HG03460 (cell line): ENCODE measurements around the gene VIT.
A peak's percentile ranks its signal among the peaks of the same experiment; 100 is the strongest.

ENCODE experiments used
- ATAC-seq: cut with Tn5 transposase; IDR thresholded peaks from one replicate; pipeline ENCODE4 v1.9.1; 2021; ENCODE audit not compliant: unreplicated experiment

VIT gene

GRCh38 chr2:36756438-36756837 lies 59.9 kb downstream of the VIT start:
- ATAC-seq = no peak

GRCh38 chr2:36762764-36763490 lies 66.4 kb downstream of the VIT start:
- ATAC-seq = no peak

DNA sequence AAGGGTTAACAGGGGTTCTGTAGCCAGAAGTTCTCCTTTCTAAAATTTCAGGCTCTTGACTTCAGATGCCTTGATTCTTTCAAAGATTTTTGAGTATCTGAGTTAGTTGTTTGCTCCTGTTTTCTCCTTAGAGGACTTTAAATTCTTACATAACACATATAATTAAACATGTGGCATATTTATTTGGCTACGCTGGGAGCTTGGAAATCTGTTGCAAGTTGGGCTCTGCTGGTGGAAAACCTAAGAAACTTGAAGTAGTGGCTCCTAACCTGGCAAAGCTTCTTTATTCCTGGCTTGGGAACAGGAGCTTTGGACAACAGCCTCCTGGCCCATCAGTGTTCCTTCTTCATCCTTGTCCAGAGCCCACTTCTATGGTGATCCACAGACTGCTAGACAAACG lies 72.6 kb downstream of the VIT start:
- ATAC-seq = no peak

- ATAC-seq = no peak
These were observed 74.2 kb downstream of the VIT start for GRCh38 chr2:36770542-36771287.

DNA sequence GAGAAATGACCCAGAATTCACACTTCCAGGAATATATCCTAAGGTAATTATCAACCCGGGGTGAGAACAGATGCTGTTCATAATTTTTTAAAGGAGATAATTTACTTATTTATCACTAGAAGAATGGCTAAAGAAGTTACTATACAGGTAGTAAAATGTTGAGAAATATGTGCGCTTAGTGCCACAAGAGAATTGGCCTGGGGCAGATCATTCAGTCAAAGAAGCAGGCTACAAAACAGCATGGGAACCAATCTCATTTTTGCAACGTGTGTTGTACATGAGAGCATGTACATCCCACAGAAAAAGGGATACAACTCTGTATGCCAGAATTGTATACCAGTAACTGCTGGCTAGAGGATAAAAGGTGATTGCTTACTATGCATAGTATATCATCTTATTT lies 75.2 kb downstream of the VIT start:
- ATAC-seq = no peak

DNA sequence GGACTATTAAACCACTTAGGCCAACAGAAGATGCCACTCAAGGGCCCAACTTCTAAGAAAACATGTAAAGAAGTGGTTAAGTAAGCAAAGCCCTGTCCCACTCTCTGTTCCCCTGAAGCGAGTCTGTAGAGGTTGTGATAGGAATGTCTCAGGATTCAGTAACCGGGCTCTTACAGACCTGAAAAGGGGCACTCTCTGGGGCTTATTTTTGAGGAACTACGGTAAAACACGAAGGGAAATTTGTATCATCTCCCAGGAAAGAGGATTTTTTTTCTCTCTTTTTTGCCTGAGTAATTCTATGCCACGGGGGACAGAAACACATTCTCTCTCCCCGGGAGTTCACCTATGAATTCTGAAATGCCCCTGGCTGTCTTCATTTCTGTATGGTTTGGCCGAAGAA lies 77.4 kb downstream of the VIT start:
- no peak for ATAC-seq

DNA sequence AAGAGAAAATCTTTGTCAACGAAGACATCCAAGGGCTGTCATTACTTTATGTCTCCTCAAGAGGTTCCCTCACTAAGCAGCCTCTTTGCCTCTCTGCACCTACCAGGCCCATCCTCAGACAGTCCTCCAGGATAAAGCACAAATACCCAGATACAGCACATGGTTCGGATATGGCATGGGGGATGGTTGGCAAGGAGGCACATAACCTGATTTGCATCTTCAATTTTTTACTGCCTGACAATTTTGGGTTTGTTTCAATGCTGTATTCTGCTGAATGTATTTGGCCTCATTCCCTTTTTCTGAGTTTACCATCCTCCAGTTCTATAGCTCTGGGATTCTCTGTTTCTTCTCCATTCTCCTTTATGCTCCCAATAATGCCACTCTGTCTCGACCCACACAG lies 78.8 kb downstream of the VIT start:
- no peak for ATAC-seq

DNA sequence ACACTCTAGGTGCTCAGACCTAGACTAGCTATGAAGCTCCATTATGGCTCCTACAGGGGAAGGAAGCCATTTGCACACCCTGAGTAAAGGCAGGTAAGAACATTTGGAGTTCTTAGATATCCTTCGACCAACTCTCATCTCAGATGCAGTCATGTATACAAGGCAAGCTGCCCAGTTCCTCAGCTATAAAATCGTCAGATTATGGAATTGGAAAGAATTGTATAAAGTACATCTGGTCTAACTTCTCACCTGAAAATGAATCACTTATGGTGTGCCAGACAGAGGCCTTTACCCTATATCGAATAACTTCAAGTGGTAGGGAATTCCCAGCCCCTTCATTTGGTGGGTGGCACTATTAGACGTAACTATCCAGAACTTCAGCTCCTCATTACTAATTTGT lies 79.3 kb downstream of the VIT start:
- ATAC-seq = no peak

- ATAC-seq = no peak
These were observed 80.8 kb downstream of the VIT start for GRCh38 chr2:36777272-36777671.

GRCh38 chr2:36777788-36778187 lies 81.3 kb downstream of the VIT start:
- no peak for ATAC-seq

- no peak for ATAC-seq
These were observed 83.0 kb downstream of the VIT start for GRCh38 chr2:36779462-36779861.

- ATAC-seq = no peak
These were observed 83.8 kb downstream of the VIT start for GRCh38 chr2:36780231-36780839.

- ATAC-seq = no peak
These were observed 85.6 kb downstream of the VIT start for GRCh38 chr2:36781907-36782720.

GRCh38 chr2:36783246-36783645 lies 86.7 kb downstream of the VIT start:
- no peak for ATAC-seq

GRCh38 chr2:36785179-36785795 lies 88.8 kb downstream of the VIT start:
- ATAC-seq = peak; percentile 63

DNA sequence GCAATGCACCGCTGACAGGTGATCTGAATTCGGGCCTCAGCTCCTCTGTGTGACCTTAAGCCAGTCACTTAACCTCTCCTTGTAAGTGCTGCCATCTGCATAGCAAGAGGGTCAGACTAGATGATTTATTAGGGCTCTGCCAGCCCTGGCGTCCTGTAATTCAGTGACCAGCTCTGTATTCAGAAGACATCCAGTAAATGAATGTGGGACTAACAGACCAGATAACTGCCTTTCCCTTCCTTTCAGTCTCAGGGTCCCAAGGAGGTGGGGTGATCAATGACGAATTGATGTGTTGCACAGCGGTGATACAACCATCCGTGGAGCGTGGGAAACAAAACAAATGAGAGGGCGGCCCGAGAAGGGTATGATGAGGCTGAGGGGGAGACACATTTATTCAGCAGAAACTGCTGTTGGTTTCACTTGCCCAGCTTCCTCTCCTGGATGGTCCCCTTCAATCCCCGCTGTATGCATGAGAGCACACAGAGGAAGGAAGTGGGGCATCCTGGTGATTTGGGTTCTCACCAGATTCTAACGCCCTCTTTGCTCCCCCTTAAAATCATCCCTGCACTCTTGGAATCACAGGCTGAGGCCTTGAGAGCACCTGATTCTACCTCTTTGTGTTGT lies 92.8 kb downstream of the VIT start:
- ATAC-seq = no peak

DNA sequence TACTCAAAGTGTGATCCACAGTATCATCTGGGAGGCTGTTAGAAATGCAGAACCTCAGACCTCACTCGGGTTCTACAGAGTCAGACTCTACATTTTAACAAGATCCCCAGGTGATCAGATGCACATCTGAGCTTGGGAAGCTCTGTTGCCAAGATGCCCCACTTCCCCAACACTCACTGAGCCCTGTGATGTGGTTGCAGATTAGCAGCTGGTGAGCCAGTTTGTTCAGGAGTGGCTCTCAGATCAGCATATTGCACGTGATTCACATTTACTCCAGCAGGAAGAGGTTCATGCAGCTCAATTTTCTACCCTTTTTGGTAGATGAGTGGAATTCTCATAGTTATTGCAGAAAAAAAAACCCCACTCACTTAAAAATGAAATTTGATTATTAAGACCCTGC lies 96.4 kb downstream of the VIT start:
- no peak for ATAC-seq

DNA sequence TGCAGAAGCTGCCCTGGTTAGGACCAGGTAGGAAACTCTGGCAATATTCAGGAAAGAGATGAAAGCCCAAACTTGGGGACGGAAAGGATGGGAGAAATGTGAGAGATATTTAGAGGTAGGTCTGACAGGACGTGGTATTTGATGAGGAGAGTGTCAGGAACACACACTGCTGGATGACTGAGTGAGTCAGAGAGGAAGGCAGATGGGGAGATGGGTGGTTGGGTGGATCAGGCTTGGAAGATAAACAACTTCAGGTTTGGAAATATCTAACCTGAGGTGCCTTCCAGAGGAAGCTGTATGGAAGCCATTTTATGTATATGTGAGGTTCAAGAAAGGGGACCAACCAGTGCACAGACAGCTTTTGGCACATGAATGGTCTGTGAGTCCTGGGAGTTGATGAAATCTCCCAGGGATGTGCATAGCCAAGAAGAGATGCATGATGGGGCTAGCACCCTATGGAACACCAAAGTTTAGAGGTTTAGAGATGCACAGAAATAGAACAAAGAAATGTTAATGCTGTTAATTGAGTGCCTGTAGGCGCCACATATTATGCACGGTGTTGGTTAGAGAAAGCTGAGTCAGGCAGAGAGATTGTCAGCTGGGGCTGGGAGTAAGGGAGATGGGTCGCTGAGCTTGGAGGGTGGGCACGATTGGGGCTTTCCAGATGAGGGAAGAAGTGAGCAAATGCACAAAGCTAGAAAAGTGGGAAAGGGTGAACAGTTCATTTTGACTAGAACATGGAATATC lies 101.0 kb downstream of the VIT start:
- no peak for ATAC-seq

DNA sequence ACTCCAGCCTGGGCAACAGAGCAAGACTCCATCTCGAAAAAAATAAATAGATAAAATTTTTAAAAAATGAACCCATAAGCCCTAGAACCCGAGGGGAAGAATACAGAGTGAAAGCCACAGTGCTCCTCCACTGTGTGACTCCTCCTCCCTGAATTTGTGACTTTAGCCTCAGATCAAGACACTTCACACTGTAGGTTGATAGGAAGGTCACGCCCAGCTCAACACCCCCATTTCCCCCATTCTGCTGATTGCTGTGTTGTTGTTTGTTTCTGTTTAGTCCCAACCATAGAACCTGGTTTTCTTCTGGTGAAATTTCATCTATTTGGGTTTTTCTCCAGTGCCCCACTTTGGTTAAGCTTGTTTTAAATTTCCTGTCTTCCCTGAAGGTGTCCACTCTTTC lies 102.2 kb downstream of the VIT start:
- no peak for ATAC-seq

DNA sequence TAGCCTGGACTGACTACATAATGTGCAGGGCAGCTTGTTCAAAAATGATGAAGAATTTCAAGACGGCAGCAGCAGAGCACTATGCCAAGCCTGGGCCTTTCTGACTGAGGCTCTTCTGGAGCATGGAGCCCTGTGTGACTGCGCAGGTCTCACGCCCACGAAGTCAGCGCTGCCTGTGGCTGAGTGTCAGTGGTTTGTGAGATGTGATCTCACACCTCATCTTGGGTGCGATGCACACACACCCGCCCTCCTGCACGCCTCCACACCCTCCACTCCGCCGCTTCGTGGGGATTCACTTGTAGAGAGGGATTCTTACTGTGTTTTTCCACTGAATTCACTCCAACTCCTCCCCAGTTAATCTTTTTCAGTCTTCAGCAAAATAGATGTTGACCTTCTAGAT lies 103.9 kb downstream of the VIT start:
- no peak for ATAC-seq
